Measurements from ENCODE around the gene TIGAR.

- TF ChIP-seq CTCF (IDR thresholded peaks at IDR 0.05) (no peak), EZH2 (IDR thresholded peaks at IDR 0.05; ENCODE audit: borderline replicate concordance, insufficient read depth, low read depth, low read length, poor library complexity, severe bottlenecking) (no peak)
Measured at GRCh38 chr12:4282103-4282891, 38.7 kb upstream of the TIGAR start.
